NT2/D1 (cell line): ENCODE data around the gene CYSTM1.

Experiments
- SUZ12 ChIP-seq: IDR thresholded peaks from 2 replicates; pipeline ENCODE4 v1.6.1; 2011; ENCODE audit not compliant: insufficient read length, insufficient read depth; ENCODE audit errors: extremely low read depth
- YY1 ChIP-seq: IDR thresholded peaks from 2 replicates; pipeline ENCODE4 v1.6.1; 2011; ENCODE audit not compliant: insufficient read length, insufficient read depth
- ZNF274 ChIP-seq: IDR thresholded peaks from 2 replicates; pipeline ENCODE4 v1.6.1; 2011; ENCODE audit warnings: mild to moderate bottlenecking, low read depth, low read length

DNA sequence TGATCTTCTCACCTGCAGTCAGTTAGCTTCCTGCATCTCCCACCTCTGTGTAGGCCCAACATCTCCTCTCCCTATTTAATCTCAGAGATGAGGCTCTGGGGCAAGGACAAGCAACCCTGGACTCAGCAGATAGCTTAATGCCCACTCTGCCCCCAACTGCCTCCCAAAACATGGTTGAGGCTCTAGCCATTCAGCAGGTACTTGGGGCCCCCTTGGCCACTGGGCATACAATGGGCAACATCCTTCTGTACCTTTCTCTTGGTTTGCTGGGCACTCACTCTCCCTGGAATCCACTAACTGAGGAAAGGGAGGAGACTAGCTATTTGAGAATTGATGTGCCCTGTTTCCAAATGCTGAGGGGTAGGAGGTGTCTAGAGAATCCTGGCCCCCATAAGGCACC lies 39.9 kb upstream of the CYSTM1 start:
- TF ChIP-seq ZNF274: no peak
- TF ChIP-seq YY1: no peak
- TF ChIP-seq SUZ12: no peak
